NCI-H1105 (cell line): ENCODE data around the gene FHOD1.
A peak's percentile ranks its signal among the peaks of the same experiment; 100 is the strongest.

Source experiments
- DNase-seq: peaks from one replicate; lab custom pipeline; 2025; lab: John Stamatoyannopoulos, UW

The FHOD1 gene

DNA sequence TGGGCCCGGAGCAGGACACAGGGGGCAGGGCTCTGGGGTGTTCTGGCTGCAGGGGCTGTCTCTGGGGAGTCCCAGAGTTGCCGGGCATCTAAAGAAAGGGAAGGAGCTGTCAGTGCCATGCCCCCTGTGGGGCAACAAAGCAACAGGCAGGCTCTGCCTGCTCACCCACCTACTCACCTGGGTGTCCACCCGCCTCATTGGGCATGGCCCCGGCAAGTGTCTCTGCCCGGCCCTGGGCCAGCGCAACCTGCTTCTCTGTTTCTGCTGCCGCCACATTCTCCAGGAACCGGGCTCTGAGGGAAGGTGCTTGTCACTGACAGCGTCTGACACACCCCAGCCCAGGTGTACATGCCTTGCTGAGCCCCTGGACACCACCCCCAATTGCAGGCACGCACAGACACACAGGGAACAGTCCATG lies 13.1 kb downstream of the FHOD1 start:
- no peak for DNase-seq

DNA sequence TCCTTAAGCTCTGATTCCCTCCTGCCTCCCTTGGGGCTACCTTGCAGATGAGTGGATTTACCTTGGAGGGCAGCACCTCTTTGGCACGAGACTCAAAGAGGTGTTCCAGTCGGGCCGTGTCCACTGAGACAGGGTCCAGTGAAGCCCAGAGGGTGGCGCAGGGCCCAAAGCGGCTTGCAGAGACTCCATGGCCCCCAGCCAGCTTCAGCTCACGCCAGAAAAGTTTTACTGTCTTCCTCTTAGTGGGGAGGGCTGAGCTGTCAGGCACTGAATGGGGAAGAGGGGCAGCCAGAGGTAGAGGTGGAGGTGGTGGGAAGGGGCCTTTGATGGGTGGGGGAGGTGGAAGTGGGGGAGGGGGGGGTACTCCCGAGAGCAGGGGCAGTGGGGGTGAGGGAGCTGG lies 13.7 kb downstream of the FHOD1 start:
- DNase-seq: no peak

- DNase-seq: no peak
These were observed 16.2 kb downstream of the FHOD1 start for GRCh38 chr16:67230809-67231660.

- no peak for DNase-seq
These were observed 17.1 kb downstream of the FHOD1 start for GRCh38 chr16:67229906-67230808.

DNA sequence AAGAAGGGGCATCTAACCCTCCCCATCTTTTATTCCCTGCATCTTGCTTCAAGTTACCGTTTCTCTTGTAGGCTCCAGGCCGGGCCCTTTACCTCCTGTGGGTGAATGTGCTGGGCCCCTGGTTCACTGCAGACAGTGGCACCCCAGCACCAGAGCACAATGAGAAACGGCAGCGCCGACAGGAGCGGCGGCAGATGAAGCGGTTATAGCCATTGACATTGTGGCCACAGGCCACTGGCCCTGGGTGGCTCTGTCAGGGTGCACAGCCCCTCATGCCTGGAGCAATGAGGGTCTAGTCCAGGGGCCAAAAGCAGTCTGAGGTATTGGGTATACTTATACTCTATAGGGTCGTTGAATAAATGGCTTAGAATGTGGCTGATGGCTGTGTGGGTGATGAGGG lies 18.4 kb downstream of the FHOD1 start:
- DNase-seq: no peak

- no peak for DNase-seq
These were observed 19.1 kb downstream of the FHOD1 start for GRCh38 chr16:67228034-67228785.

DNA sequence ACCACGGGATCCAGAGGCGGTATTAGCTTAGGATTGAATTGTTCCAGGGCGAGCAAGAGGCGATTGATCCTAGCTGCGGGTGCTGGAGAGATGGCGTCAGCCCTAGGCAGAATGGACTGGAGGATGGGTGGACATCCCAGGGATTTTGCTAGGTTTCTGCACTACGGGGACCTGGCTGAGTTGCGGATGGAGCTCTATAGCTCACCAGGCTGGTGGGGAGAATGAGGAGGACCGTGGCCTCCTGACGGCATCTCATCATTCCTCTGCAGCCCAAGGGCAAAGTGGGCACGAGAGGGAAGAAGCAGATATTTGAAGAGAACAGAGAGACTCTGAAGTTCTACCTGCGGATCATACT lies 19.7 kb downstream of the FHOD1 start:
- DNase-seq: no peak

GRCh38 chr16:67226804-67227566 lies 20.3 kb downstream of the FHOD1 start, which contains the start of gene TMEM208:
TMEM208 (plus strand) TSS chr16:67227130; CDS start chr16:67227219, 89 bp downstream.
- peak; percentile 86 for DNase-seq

GRCh38 chr16:67226295-67226803 lies 20.9 kb downstream of the FHOD1 start:
- DNase-seq: no peak

GRCh38 chr16:67223992-67224391 lies 23.3 kb downstream of the FHOD1 start:
- no peak for DNase-seq

DNA sequence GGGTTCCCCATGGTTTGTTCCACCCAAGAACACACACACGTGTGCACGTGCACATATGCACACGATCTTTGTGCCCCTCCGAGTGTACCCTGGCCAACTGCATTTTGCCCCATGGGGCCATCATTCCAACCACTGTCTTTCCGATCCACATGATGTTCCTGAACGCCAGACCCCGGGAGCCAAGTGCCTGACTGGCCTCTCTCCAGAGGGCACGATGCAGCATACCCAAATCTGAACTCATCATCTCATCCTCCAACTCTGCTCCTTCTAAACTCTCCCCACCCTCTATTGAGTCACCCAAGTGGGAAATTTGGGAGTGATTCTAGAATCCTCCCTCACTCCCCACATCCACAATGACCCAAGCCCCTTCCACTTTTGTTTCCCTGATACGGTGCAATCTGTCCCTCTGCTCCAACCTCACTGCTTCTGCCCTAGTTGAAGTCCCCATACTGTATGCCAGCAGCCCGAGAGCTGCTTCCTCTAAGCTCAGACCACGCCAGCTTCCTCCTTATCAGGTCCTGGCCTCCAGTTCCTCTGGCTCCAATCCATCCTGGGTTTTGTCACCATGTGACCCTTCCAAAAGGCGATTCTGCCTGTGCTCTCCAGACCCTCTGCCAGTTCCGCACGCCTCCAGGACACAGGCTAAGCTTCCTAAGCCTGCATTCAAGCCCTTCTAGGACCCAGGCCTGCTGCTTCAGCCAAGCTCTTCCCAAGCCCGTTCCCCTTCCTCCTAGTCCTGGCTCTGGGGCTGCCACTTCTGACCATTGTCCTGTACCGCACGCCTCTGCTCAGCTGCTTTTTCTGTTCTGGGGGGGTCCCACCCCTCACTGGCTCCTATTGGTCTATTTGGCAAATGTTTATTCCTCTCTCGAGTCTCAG lies 30.4 kb downstream of the FHOD1 start:
- DNase-seq: no peak

- no peak for DNase-seq
These were observed 31.6 kb downstream of the FHOD1 start for GRCh38 chr16:67215706-67216105.

GRCh38 chr16:67213197-67214019 lies 33.9 kb downstream of the FHOD1 start:
- no peak for DNase-seq

- no peak for DNase-seq
These were observed 34.5 kb downstream of the FHOD1 start for GRCh38 chr16:67212766-67213165.

GRCh38 chr16:67211674-67212073 lies 35.6 kb downstream of the FHOD1 start:
- DNase-seq: no peak

- DNase-seq: no peak
These were observed 37.0 kb downstream of the FHOD1 start for GRCh38 chr16:67210069-67210937.

- DNase-seq: no peak
These were observed 37.7 kb downstream of the FHOD1 start for GRCh38 chr16:67209565-67209964.

DNA sequence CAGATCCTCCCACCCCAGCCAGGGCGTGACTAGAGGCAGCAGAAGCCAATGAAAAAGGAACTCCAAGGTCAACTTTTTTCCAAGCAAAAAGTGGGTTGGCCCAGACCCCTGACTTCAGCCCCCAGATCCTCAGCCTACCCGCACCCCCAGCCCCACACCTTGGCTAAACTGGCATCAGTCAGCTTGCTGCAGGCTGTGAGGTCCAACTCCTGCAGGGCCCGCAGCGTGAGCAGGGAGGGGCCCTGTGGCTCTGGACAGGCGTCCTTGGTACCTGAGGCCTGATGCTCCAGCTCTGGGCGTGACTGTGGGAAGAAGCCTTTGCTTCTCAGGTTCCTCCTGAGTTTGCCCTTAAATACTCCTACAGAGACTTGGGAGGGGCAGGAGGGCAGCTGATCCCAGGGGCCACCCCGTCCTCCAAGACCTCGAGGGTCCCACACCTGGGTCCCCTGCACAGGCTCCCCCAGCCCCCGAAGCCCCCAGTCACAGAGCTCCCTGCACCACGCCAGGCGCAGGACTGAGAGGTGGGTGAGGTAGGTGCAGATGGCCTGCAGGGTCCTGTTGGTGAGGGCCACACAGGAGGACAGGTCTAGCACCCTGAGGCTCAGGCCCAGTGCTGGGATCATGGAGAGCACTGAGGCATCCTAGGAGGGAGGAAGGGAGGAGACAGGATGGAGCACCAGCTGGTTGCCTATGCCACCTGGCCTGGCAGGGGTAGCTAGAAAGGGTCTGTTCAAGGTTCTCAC lies 39.0 kb downstream of the FHOD1 start:
- DNase-seq: no peak
